Fibroblast of lung (primary cell): ENCODE data around the gene KLHL17.

Experiments used
- CTCF ChIP-seq, 2 donors: IDR thresholded peaks in 1 of 2; conservative IDR thresholded peaks in 1 of 2; 1 replicate in 1 of 2; 2 replicates in 1 of 2; pipeline ENCODE4 v1.5.1; 2011 to 2012; ENCODE audit warnings: low read length in 2 of 2, control low read depth in 1 of 2, inconsistent platforms in 1 of 2, low read depth in 1 of 2, mild to moderate bottlenecking in 1 of 2
- EZH2 ChIP-seq: IDR thresholded peaks from 2 replicates; pipeline ENCODE4 v1.5.1; 2012; ENCODE audit warnings: low read length, control low read depth, mild to moderate bottlenecking; ENCODE audit errors: missing control alignments

- TF ChIP-seq CTCF (conservative IDR thresholded peaks at IDR 0.05 in 1 of 2, IDR thresholded peaks at IDR 0.05 in 1 of 2; ENCODE audit: low read depth in 1 of 2, low read length in 2 of 2) (no peak), EZH2 (no peak)
These were observed 43.4 kb downstream of the KLHL17 start for GRCh38 chr1:1003618-1004419.
